B cell (primary cell): ENCODE measurements around the gene PLCXD3. TPM values are rescaled to one million over a fixed set of nuclear protein-coding genes. Genes with fewer than 3 reads are reported as not detected.

Experiments
- ATAC-seq: fragments of 200-7000 bp; cut with Tn5 transposase; one replicate; pipeline ENCODE4 v1.10.0; 2021; ENCODE audit warnings: low read depth, mild to moderate bottlenecking, moderate number of reproducible peaks, moderate library complexity
- CTCF ChIA-PET: fragments of 350-600 bp; sonication (Branson Sonifier 250); formaldehyde crosslinking; loops from one replicate; lab custom pipeline; 2021; ENCODE audit warnings: antibody characterized with exemption, inconsistent platforms; lab: Charles Lee
- POLR2A ChIA-PET: fragments of 350-600 bp; sonication (Branson Sonifier 250); formaldehyde crosslinking; loops from one replicate; lab custom pipeline; 2021; ENCODE audit warnings: antibody characterized with exemption; lab: Charles Lee
- DNase-seq: peaks from one replicate; pipeline ENCODE4 v3.0.0; 2013
- H2AFZ ChIP-seq: 2 replicates; pipeline ENCODE4 v1.6.1; 2012; ENCODE audit warnings: mild to moderate bottlenecking, low read depth, low read length; ENCODE audit not compliant: insufficient read depth, poor library complexity, severe bottlenecking
- H3K27ac ChIP-seq, 2 donors: 1 replicate in 1 of 2; 2 replicates in 1 of 2; pipeline ENCODE4 v1.5.1; 2012 to 2013; ENCODE audit warnings: low read length in 2 of 2, mild to moderate bottlenecking in 2 of 2, moderate library complexity in 1 of 2
- H3K27me3 ChIP-seq, 4 experiments: fragments of 200-600 bp in 1 of 4; sonication (generic) in 1 of 4; replicated peaks in 1 of 4; 1 replicate in 2 of 4; 2 replicates in 2 of 4; pipeline versions ENCODE4 v1.6.1 to v1.7.0; 2013 to 2016; ENCODE audit warnings: low read length in 3 of 4, mild to moderate bottlenecking in 2 of 4, mixed read lengths in 1 of 4, moderate library complexity in 1 of 4; ENCODE audit not compliant: insufficient read depth in 4 of 4, control insufficient read depth in 3 of 4; ENCODE audit errors: control extremely low read depth in 1 of 4
- H3K36me3 ChIP-seq, 2 experiments: replicated peaks in 1 of 2; 1 replicate in 1 of 2; 2 replicates in 1 of 2; pipeline versions ENCODE4 v1.6.1 to v1.7.1; 2013; ENCODE audit warnings: low read length in 1 of 2; ENCODE audit not compliant: insufficient read depth in 2 of 2, control insufficient read depth in 1 of 2; ENCODE audit errors: control extremely low read depth in 1 of 2, extremely low read depth in 1 of 2
- H3K4me1 ChIP-seq, 2 donors: fragments of 200-600 bp in 1 of 2; sonication (generic) in 1 of 2; 1 replicate in 1 of 2; 2 replicates in 1 of 2; pipeline versions ENCODE4 v1.5.1 to v1.6.1; 2013 to 2017; ENCODE audit warnings: low read length in 2 of 2; ENCODE audit not compliant: control insufficient read depth in 2 of 2, insufficient read depth in 2 of 2
- H3K4me2 ChIP-seq: replicated peaks from 2 replicates; pipeline ENCODE3; 2012; ENCODE audit warnings: mild to moderate bottlenecking, low read depth, low read length; ENCODE audit not compliant: poor library complexity, severe bottlenecking
- H3K4me3 ChIP-seq, 5 experiments: fragments of 200-600 bp in 1 of 5; sonication (generic) in 1 of 5; 1 replicate in 3 of 5; 2 replicates in 2 of 5; pipeline versions ENCODE4 v1.5.1 to v1.7.0; 2011 to 2016; ENCODE audit warnings: low read length in 4 of 5, mild to moderate bottlenecking in 4 of 5, low read depth in 2 of 5, control low read depth in 1 of 5, moderate library complexity in 1 of 5; ENCODE audit not compliant: insufficient read depth in 1 of 5; ENCODE audit errors: control extremely low read depth in 1 of 5, extremely low read depth in 1 of 5
- H3K79me2 ChIP-seq: fragments of 200-600 bp; sonication (generic); one replicate; pipeline ENCODE4 v1.6.0; 2016; ENCODE audit warnings: low read length; ENCODE audit not compliant: control insufficient read depth, insufficient read depth
- H3K9ac ChIP-seq: fragments of 200-600 bp; sonication (generic); 2 replicates; pipeline ENCODE4 v1.6.1; 2017; ENCODE audit warnings: mild to moderate bottlenecking, low read length, moderate library complexity
- H3K9me3 ChIP-seq, 3 donors: one replicate each; pipeline versions ENCODE4 v1.6.1 to v1.7.1; 2013; ENCODE audit warnings: low read length in 2 of 3; ENCODE audit not compliant: control insufficient read depth in 2 of 3, insufficient read depth in 1 of 3; ENCODE audit errors: control extremely low read depth in 1 of 3
- H4K20me1 ChIP-seq: 2 replicates; pipeline ENCODE4 v1.6.0; 2012; ENCODE audit warnings: mild to moderate bottlenecking, low read length; ENCODE audit not compliant: insufficient read depth, control insufficient read depth, poor library complexity, severe bottlenecking
- H3K27ac Mint-ChIP-seq: one replicate; pipeline ENCODE4 v1.8.0; 2021; ENCODE audit warnings: mixed read lengths
- H3K27me3 Mint-ChIP-seq: one replicate; pipeline ENCODE4 v1.8.0; 2021; ENCODE audit warnings: mixed read lengths
- H3K4me1 Mint-ChIP-seq: one replicate; pipeline ENCODE4 v1.8.0; 2021; ENCODE audit warnings: mixed read lengths
- H3K4me3 Mint-ChIP-seq: one replicate; pipeline ENCODE4 v1.8.0; 2021; ENCODE audit warnings: mixed read lengths
- H3K9me3 Mint-ChIP-seq: one replicate; pipeline ENCODE4 v1.8.0; 2022; ENCODE audit warnings: mixed read lengths; ENCODE audit not compliant: insufficient read depth
- EZH2 ChIP-seq: IDR thresholded peaks from 2 replicates; pipeline ENCODE4 v1.6.1; 2012; ENCODE audit warnings: borderline replicate concordance, low read depth, mild to moderate bottlenecking, moderate library complexity, low read length; ENCODE audit not compliant: insufficient read depth, poor library complexity, severe bottlenecking
- WGBS: methylation state at CpG from one replicate; pipeline ENCODE4 v1.1.5; 2013; ENCODE audit warnings: missing lambda C conversion rate; ENCODE audit not compliant: insufficient coverage; 5-methylcytosine and 5-hydroxymethylcytosine counted together
- intact Hi-C: fragments of 100-400 bp; cut with micrococcal nuclease; formaldehyde crosslinking; loops from one replicate; pipeline ENCODE4 v1.10.0; 2022
- polyA plus RNA-seq: library from polyadenylated mRNA; depleted of rRNA; stranded (reverse); fragments of >200 nt; gene quantifications from 2 replicates; pipeline ENCODE4 v1.2.3, GENCODE V29; 2012
- total RNA-seq, 2 donors: library from RNA; stranded (reverse); fragments of 120-200 nt in 1 of 2; gene quantifications; 1 replicate in 1 of 2; 2 replicates in 1 of 2; pipeline versions ENCODE4 v1.2.3 to v1.2.4, GENCODE V29; 2013 to 2022
- TF ChIP-seq, protein P1 (sequence below): fragments of 200-600 bp; IDR thresholded peaks from one replicate; pipeline ENCODE4 v1.8.0; 2022; ENCODE audit warnings: antibody characterized with exemption, mild to moderate bottlenecking

PLCXD3 gene
- total and polyA plus RNA-seq, 2 donors (not counting 1 experiment from before 2014, with no cell fraction given), result not detected

DNA sequence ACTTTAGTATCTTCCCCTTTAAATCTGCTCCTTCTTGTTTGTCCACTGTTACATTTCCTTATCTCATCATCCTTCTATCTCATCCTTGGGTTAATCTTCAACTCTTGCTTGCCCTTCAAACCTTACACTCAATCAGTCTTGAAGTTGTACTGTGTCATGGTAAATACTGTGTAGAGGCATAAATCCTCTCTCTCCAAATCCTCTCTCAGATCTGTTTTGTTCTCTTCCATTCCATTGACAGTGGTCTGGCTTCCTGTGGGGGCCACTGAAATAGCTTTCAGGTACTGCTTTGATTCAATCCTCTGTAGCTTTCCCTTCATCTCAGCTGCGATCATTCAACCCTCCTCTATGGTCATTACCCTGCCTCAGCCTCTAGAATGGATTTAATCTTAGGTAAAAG is 104.0 kb downstream of the PLCXD3 start:
- Mint-ChIP-seq H3K4me1 (no peaks in the 10 kb centered on the region), H3K27ac (no peak overlapping the region), H3K27me3 (no peaks in the 10 kb centered on the region), H3K4me3 (no peak overlapping the region), H3K9me3 (no peaks in the 10 kb centered on the region)
- ChIA-PET POLR2A (no interaction called here), CTCF (no interaction called here)
- Histone ChIP-seq H3K9ac (no peak overlapping the region), H3K4me2 (no peak overlapping the region), H2AFZ (no peak overlapping the region), H4K20me1 (no peaks in the 10 kb centered on the region), H3K27me3 (no peaks in the 10 kb centered on the region), H3K4me3 (no peak overlapping the region), H3K4me1 (no peaks in the 10 kb centered on the region), H3K9me3 (peaks cover 0 to 3% (median 0%) of the 10 kb centered on the region in 3 donors), H3K27ac (no peak overlapping the region), H3K36me3 (no peaks in the 10 kb centered on the region), H3K79me2 (no peaks in the 10 kb centered on the region)
- no peak for TF ChIP-seq EZH2
- TF ChIP-seq, protein P1, sequence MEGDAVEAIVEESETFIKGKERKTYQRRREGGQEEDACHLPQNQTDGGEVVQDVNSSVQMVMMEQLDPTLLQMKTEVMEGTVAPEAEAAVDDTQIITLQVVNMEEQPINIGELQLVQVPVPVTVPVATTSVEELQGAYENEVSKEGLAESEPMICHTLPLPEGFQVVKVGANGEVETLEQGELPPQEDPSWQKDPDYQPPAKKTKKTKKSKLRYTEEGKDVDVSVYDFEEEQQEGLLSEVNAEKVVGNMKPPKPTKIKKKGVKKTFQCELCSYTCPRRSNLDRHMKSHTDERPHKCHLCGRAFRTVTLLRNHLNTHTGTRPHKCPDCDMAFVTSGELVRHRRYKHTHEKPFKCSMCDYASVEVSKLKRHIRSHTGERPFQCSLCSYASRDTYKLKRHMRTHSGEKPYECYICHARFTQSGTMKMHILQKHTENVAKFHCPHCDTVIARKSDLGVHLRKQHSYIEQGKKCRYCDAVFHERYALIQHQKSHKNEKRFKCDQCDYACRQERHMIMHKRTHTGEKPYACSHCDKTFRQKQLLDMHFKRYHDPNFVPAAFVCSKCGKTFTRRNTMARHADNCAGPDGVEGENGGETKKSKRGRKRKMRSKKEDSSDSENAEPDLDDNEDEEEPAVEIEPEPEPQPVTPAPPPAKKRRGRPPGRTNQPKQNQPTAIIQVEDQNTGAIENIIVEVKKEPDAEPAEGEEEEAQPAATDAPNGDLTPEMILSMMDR, result no peak
- intact Hi-C loops, result no loop called here
- ATAC-seq, result no peak
- no peak for DNase-seq
- WGBS, result no CpG with 5 or more reads among the region's 1 CpG

DNA sequence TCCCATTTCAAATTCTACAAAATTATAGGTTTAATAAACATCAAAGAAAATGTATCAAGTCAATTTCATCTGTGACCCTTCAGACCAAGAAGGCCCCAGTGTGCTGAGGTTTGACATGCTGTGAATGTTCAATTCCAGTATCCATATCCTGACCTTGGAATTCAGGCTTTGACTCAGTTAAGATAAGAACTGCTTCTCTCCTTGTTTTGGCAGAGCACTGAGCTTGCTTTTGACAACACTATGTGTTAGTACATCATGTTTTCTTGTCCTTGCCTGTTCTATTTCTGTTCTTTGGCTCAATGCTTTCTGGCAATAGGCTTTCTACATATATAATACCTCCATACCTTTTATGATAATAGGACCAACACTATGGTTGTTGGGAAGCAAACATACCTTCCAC is 105.6 kb downstream of the PLCXD3 start:
- intact Hi-C loops, result no loop called here
- no peaks in the 10 kb centered on the region for H3K4me1 ChIP-seq
- H3K36me3 ChIP-seq, result no peaks in the 10 kb centered on the region
- no peak overlapping the region for H3K4me3 ChIP-seq
- H3K9ac ChIP-seq, result no peak overlapping the region
- no peak for DNase-seq
- H3K79me2 ChIP-seq, result no peaks in the 10 kb centered on the region
- H4K20me1 ChIP-seq, result no peaks in the 10 kb centered on the region
- no peak overlapping the region for H3K4me2 ChIP-seq
- no peaks in the 10 kb centered on the region for H3K9me3 ChIP-seq
- Mint-ChIP-seq H3K4me1 (no peaks in the 10 kb centered on the region), H3K27me3 (no peaks in the 10 kb centered on the region), H3K4me3 (no peak overlapping the region), H3K9me3 (peaks cover 2% of the 10 kb centered on the region), H3K27ac (no peak overlapping the region)
- CTCF ChIA-PET, result no interaction called here
- H2AFZ ChIP-seq, result no peak overlapping the region
- H3K27ac ChIP-seq, result no peak overlapping the region
- no peak for ATAC-seq
- POLR2A ChIA-PET, result no interaction called here
- TF ChIP-seq, protein P1, result no peak
- TF ChIP-seq EZH2, result no peak
- no peaks in the 10 kb centered on the region for H3K27me3 ChIP-seq
